ENCODE results near the gene RBM20. TPM values are rescaled to one million over a fixed set of nuclear protein-coding genes. Genes with fewer than 3 reads are reported as not detected.
"Not testable (repeated sequence)": the region's sequence is repeated elsewhere in the genome, so short reads cannot be mapped to it uniquely, and the experiment has no call there.

The RBM20 gene
- total RNA-seq, 1 donor, result under 0.01 TPM

DNA sequence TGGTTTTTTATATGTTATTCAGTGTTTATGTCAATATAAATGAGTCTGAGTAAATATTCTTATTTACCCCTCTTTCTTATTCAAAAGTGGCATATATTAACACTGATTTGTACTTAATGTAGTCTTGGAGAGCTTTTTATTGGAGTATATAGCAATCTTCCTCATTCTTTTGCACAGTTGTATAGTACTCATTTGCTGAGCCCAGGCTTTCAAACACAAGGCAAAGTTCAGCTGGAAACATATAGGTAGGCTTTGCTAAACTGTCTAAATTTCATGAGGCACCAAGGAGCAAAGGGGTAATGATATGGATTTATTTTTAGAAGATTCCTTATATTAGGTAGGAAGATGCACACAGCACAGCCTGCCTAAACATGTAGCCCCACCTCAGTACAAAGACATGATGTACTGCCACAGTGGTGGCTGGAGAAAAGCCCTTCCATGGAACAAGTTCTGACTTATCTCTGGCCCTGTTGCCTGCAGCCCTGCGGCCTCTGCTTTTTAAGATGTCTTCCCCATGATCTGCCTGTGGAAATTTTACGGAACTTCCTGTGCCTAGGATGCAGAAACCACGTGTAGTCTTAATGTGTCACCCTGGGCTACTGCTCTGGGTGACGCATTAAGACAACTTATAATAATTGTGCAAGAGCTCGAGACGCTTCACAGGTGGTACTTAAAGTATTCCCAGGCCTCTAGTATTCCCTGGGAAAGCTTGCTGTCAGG lies 218.0 kb downstream of the RBM20 start:
- no peak for DNase-seq (ENCODE audit: low read depth in 2 of 3, low spot score in 2 of 3)

- DNase-seq (ENCODE audit: low read depth in 2 of 3, low spot score in 2 of 3), result no peak
These were observed 218.8 kb downstream of the RBM20 start for GRCh38 chr10:110862961-110863360.

- no peak for DNase-seq (ENCODE audit: low read depth in 2 of 3, low spot score in 2 of 3)
These were observed 219.2 kb downstream of the RBM20 start for GRCh38 chr10:110863361-110863760.

DNA sequence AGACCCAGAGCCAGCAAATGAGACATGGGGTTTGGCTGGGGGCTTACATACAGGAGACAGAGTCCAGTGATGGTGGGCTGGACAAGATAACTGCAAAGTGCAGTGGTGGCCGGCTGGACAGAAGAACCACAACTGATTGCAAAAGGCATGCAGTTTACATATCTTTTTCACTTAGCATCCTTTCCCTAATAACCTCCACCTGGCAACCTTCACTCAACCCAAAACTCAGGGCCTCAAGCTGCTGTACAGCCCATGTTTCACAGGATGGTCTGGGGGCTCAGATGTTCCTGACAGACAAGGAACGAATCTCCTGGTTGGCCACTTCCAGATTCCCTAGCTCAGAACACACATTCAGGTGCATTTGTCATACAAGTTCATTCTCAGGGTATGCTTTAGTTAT lies 219.8 kb downstream of the RBM20 start:
- no peak for DNase-seq (ENCODE audit: low read depth in 2 of 3, low spot score in 2 of 3)

DNA sequence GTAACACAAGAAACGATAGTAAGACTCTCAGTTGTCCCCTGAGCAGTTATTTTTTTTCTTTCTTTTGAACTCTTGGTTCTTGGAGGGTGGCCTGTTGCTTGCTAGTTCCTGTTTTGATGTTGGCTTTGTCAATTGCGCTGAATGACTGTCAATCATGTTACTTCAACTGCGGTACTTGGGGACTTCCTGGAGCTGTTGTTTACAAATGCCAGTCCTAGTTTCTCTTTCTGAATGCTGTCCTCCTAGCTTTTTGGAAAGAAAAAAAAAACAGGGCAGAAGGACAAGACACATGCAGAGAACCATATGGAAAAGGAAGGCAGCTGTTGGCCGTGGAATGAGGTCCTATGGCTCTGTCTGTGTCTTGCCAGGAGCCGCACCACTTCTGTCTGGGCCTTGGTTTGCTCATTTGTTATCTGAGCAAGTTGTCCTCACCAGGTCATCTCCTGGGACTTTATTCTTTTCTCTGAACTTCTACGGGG lies 220.6 kb downstream of the RBM20 start:
- peak; percentile 60 to 87 (median 71) for DNase-seq (ENCODE audit: low read depth in 2 of 3, low spot score in 2 of 3)

- DNase-seq (ENCODE audit: low read depth in 2 of 3, low spot score in 2 of 3), result no peak
These were observed 221.2 kb downstream of the RBM20 start for GRCh38 chr10:110865186-110865808.

GRCh38 chr10:110865809-110866482 lies 221.8 kb downstream of the RBM20 start:
- DNase-seq (ENCODE audit: low read depth in 2 of 3, low spot score in 2 of 3), result peak in 1 of 3 donors; percentile 43

DNA sequence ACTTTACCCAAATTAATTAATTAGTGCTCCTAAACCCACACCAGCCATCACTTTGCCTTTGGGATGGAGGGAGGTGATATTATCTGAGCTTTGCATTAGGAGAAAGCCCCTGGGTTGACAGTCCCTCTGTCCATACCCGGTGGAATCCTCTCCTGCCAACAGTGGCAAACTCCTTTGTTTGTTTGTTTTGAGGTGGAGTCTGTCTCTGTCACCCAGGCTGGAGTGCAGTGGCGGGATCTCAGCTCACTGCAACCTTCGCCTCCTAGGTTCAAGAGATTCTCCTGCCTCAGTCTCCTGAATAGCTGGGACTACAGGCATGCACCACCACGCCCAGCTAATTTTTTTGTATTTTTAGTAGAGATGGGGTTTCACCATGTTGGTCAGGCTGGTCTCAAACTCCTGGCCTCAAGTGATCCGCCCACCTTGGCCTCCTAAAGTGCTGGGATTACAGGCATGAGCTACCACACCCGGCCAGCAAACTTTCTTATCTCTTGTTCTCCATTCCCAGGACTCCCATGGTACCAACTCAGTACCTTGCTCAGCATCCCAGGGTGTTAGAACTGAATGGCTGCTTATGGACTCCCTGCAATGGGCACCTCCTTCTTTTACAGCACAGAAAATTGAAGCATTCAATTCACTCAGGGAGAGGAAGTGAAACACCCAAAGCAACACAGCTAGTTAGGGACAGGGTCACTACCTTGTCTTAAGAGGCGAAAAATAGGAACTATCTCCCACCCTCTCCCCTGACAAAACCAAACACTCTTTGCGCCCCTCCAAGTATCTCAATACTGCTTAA lies 223.1 kb downstream of the RBM20 start:
- DNase-seq (ENCODE audit: low read depth in 2 of 3, low spot score in 2 of 3), result not testable (repeated sequence)

- DNase-seq (ENCODE audit: low read depth in 2 of 3, low spot score in 2 of 3), result no peak
These were observed 223.8 kb downstream of the RBM20 start for GRCh38 chr10:110867807-110868465.

DNA sequence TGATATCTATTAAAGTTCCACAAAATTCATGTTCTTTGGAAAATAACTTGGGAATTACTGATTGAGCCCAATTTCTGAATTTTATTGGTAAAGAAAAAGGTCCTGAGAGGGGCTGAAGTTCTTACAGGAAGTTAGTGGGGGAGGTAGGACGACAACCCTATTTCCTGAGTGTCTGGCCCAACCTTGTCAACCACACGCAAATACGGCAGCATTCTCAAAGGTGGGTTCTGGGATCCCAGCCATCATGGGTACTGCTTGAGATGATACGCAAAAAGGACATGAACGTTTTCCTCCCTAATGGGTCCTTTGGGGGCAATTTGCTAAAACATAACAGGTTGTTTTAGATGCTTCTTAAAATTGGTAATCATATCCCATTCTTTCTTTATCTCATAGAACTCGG lies 224.8 kb downstream of the RBM20 start:
- DNase-seq (ENCODE audit: low read depth in 2 of 3, low spot score in 2 of 3), result peak in 1 of 3 donors; percentile 39

- DNase-seq (ENCODE audit: low read depth in 2 of 3, low spot score in 2 of 3), result no peak
These were observed 226.7 kb downstream of the RBM20 start for GRCh38 chr10:110870823-110871297.

DNA sequence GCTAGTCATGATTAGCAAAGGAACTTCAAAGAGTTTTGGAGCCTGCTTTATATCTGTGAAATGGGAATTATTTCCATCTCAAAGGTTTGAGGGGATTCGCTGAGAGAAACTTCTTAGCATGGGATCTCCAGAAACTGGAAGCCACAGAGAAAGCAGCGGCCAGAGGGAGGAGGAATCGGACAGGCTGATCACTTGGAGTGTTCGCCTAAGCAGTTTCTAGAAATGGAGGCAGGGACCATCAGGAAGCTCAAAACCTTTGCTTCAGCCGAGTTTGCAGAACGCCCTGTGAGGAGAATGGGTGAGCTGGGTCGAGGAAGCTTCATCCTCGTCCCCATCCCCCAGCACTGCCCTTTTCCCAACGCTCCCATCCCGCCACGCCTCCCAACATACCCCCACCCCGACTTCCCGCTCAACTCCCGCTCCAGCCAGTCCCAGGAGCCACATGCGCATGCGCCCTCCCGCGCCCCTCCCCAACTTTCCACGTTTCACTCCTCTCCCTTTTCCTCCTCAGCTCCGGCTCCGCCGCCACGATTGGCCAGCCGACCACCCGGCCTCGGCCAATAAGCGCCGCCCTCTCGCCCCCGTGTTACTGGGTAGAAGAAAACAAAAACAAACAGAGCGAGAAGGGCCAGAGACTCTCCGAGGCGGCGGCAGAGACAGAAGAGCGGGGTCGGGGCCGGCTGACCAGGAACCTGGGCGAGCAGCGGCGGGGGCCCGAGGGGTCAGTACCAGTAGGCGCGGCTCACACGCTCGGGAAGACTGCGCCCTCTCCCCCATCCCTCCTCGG lies 227.4 kb downstream of the RBM20 start, which contains the start of gene PDCD4:
PDCD4 (plus strand) TSS at position 631 of the 787 bp plus-strand sequence. CDS start 4,100 bp downstream, outside the sequence.
- DNase-seq (ENCODE audit: low read depth in 2 of 3, low spot score in 2 of 3), result peak; percentile 78 to 96 (median 95)

DNA sequence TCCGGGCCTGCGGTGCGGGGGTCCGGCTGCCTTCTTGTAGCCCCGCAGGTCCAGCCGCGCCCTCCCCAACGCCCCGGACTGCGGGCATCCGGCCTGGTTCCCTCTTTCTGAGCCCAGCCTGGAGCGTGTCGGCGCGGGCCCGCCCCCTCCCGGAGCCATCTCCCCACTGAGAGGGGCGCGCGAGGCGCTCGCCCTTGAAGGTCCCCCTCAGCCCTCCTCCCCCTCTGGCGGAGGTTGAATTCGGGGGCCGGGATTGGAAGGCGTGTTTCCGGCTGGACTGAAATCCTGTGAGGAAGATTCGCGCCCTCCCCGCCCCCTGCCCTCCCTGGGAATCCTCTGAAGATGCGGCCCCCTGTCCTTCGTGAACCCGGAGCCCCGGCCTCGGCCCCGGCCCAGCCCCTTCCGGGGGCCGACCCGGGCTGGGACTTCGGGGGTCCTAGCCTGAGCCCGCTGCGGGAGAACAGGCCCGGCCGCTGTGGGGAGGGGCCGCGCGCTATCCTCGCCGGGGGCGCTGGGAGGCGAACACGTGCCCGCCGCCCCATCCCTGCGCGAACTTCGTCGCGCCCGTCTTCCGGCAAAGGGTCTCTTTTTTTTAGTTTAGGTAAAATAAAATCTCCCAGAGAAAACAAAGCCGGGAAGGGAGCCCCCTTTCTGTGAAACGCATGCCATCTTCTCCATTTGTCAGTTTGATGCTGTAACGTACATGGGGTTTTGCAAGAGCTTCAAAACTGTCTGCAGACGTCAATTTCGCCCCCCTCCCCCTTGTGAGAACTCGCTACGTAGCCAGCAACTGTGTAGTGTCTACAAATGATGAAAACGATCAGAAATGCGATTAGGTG lies 228.2 kb downstream of the RBM20 start:
- DNase-seq (ENCODE audit: low read depth in 2 of 3, low spot score in 2 of 3), result peak; percentile 77 to 90 (median 84)

DNA sequence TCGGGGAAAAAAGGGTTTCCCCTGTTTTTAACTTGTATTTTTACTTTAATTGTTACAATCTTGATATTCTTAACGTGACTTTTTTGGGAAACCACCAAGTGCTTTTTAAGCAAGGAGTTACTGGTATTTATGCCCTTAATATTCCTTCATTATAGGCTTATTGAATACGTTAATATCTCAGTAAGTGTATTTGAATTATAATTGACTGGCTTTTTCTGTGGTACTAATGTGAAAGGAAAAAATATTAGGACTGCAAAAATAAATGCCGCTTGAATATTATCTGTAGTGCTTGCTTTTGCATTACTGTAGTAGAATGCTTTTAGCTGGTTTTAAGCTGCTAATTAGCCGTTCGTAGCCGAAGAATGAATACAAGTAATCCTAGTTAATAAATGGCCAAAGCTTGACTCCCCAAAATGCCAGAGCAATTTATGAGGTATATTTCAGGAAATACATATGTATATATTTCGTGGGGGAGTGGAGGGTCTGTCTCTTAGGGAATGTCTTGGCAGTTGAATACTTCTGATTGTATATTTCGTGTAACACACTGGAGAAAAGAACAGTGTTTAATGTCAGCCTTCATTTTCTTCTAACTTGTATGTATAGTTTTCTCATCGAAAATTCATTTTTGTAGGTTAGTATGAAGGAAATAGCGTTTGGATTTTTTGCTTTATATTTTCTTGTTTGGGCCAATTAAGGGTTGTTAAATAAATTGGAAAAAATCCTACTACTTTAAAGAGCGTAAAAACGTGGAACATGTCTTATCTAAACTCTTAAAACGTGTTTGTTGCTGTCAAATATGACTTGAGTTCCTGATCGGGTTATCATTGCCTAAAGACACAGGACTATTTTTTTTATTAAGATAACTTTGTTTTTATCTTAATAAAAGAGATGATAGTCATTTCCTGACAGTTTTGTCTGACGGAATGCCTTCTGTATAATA lies 229.1 kb downstream of the RBM20 start:
- DNase-seq (ENCODE audit: low read depth in 2 of 3, low spot score in 2 of 3), result no peak

- DNase-seq (ENCODE audit: low read depth in 2 of 3, low spot score in 2 of 3), result no peak
These were observed 229.8 kb downstream of the RBM20 start for GRCh38 chr10:110873951-110874350.

DNA sequence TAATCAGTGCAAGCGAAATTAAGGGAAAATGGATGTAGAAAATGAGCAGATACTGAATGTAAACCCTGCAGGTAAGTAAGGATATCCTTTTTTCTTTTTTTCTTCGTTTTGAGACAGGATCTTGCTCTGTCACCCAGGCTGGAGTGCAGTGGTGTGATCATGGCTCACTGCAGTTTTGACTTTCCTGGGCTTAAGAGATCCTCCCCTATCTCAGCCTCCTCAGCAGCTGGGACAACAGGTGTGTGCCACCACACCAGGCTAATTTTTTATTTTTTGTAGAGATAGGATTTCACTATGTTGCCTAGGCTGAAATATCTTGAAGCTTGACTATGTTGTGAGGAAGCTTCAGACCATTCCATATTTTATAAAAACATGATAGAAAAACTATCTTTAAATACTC lies 231.9 kb downstream of the RBM20 start:
- no peak for DNase-seq (ENCODE audit: low read depth in 2 of 3, low spot score in 2 of 3)

DNA sequence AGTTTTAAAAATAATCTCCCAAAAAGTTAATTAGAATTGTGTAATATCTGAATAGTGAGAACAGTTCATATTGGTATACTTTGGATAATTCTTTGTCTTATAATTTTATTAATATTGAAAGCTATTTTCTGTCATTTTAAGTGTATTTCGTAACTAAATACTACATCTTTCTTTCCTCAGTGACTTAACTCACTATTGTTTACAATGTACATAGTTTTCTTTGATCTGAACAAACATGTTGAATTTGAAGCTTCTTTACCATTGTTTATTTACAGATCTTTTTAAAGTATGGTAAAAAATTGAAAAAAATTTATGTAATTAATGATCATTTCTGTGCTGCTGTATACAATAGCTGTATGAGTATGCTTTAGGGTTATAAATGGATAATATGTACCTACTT lies 232.7 kb downstream of the RBM20 start:
- DNase-seq (ENCODE audit: low read depth in 2 of 3, low spot score in 2 of 3), result no peak

Measured in hematopoietic multipotent progenitor cell (in vitro differentiated cells).